GM19043 (cell line): Measurements from ENCODE around the gene LILRB1.
"Not testable (repeated sequence)": the region's sequence is repeated elsewhere in the genome, so short reads cannot be mapped to it uniquely, and the experiment has no call there.

Experiments
- ATAC-seq: cut with Tn5 transposase; IDR thresholded peaks from one replicate; pipeline ENCODE4 v1.9.1; 2021; ENCODE audit warnings: low read depth; ENCODE audit not compliant: unreplicated experiment

LILRB1 gene

DNA sequence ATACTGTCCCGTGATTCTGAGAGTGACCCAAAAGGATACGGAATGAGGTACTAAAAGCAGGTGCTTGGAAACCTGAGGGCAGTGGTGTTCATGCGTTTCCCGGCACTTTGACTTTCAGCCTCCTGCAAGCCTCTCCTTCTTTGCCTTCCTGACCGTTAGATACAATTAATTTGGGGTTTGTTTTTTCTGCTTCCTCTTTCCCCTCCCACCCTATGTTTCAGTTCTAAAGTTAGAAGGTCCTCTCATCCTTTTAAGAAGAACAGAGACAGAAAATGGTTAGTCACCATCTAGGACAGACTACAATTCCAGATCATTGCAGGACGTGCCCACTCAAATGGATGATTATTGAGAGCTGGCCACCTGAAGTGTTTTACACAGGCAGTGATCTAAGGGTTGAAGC lies 30.7 kb downstream of the LILRB1 start:
- no peak for ATAC-seq

DNA sequence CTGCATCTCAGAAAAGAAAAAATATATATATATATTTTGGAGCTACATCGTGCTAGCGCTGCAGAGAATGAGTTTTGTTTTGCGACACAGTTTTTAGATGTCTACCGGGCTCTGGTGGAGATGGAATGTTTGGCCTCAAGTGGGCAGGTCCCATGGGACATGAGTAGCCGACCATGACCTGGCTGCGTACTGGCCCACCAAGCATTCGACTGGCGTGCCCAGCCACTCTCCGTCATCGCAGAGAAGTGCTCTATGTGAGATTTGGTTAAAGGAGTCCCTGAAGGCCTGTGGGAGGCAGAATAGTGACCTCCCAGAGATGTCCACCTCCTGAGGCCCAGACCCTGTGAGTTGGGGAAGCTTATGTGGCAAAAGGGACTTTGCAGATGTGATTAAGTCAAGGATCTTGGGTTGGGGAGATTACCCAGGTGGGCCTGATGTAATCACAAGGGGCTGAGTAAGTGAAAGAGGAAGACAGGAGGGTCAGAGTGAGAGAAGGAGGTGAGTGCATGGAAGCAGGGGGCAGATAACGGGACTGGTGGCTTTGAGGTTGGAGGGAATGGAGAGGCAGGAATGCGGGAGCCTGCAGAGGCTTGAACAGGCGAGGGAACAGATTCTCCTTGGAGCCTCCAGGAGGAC lies 31.7 kb downstream of the LILRB1 start:
- ATAC-seq, result no peak

DNA sequence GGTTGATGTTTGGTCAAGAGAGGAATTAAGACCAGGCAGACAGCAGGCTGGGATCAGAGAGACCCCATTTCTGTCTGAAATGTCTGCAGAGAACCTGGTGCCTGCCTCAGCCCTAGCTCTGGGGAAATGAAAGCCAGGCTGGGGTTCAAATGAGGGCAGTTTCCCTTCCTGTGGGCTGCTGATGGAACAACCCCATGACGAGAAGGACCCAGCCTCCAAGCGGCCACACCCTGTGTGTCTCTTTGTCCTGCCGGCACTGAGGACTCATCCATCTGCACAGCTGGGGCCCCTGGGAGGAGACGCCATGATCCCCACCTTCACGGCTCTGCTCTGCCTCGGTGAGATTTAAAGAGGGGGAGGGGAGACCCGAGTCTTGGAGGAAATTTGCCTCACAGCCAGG lies 32.4 kb downstream of the LILRB1 start, which contains the start of gene LILRB4:
TSS of gene LILRB4 (plus strand) at position 256 of the 400 bp plus-strand sequence. CDS start at position 305, 49 bp downstream.
- ATAC-seq, result no peak

DNA sequence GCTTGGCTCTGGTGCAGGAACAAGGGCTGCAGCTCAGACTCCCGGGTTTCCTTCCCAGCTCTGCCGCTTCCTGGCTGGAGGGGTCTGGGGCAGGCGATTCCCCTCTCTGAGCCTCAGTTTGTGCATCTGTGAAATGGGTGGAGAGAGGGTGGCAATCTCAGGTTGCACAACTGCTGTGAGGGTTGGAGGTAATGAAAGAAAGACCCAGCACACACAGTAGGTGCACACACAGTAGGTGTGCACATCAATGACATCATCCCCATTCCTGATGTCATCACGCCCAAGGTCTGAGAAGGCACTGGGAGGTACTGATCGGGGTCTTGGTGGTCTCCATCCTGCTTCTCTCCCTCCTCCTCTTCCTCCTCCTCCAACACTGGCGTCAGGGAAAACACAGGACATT lies 35.2 kb downstream of the LILRB1 start:
- ATAC-seq, result no peak

DNA sequence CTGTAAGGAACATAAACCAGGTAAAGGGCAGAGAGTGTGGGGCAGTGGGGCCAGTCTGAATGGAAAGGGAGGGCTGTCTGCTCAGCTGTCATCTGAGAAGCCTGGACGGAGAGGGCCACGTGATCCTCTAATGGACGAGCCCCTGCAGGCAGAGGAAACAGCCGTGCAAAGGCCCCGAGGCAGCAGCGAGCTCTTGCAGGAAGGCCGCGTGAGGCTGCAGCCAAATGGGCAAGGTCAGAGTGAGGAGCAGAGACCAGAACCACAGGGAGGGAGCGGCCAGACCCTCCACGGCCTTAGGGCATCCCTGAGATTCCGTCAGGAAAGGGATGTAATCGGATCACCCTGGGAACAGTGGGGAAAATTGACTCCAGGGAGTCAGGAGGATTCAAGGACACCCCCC lies 36.9 kb downstream of the LILRB1 start:
- ATAC-seq, result no peak

DNA sequence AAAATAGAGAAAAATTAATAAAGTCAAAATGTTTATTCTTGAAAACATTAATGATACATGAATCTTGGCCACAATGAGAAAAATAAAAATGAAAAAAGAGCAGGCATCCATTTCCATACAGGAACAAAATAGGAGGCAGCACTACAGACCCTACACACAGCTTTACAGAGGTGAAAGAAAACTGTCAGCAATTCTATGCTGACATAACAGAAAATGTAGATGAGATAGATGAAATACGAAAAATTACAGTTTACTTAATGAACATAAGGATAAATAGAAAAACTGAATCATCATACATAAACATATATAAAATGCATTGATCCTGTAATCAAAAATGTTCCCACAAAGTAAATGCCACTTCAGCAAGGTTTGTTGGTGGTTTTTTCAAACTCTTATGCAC lies 38.1 kb downstream of the LILRB1 start:
- no peak for ATAC-seq

DNA sequence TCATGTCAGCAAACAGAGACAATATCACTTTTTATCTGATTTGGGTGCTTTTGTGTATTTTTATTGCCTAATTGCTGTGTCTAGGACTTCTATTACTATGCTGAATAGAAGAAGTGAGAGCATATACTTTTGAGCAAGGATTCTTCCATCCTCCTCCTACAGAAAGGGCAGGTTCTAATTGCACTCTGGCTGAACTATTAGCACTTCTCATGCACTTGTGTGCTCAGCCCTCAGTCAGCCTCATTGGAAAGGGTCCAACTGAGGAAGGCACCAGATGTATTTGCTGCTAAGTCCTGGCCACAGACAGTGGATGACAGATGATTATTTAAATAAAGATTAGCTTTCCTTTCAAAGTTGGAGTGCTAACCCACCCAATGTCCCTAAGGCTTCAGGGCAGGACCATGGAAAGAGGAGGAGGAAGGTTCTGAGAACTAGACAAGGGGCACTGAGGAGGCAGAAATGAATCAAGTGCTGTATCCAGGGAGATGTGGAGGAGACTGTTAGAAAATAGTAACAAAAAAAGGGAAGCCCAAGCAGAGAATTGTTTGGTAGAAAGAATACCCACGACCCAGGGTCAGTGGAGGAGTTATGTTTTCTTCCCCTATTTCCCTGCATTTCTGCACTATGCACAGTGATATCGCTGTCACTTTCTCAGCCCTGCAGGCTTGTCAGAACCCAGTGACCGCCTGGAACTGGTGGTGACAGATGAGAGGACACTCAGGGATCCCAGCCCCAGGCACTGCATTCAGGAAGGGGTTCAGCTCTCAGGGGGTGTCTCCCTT lies 40.5 kb downstream of the LILRB1 start:
- no peak for ATAC-seq

DNA sequence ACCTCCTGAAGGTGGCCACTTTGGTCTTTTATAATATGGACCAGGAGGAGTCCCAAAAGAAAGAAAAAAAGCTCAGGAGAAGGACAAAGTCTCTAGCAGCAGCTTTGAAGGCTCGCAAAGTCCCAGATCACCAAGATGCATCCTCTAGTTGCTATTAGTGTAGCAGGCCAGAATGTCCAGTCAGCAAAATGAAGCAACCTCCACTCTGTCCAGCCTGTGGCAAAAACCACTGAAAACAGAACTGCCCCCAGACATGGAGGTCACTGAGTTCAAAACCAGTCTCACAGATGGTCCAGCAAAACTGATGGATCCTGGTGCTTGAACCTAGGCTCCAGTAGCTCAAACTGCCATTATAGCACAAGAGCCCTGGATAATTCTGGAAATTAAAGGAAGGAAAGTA lies 42.9 kb downstream of the LILRB1 start:
- ATAC-seq, result no peak

DNA sequence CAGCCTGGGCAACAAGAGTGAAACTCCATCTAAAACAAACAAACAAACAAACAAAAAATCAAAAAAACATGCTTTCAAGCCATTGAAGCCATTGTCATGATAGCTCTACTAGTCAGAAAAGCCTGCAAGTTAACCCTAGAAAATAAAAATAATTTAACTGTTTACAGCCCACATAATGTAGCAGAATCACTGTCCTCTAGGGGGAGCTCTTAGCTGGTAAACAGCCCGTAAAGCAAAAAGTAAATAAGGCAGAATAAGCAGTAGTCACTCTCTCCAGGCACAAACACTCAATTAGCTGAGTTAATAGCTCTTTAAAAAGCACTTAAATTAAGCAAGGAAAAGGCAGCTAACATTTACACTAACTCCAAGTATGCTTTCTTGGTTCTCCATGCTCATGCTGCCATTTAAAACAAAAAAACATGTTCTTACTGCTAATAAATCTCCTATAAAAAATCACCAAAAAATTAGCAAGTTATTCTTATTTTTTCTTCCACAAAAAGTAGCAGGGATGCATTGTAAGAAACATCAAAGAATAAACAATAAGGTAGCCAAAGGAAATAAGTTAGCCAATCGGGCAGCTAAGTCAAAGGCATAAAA lies 43.8 kb downstream of the LILRB1 start:
- no peak for ATAC-seq

DNA sequence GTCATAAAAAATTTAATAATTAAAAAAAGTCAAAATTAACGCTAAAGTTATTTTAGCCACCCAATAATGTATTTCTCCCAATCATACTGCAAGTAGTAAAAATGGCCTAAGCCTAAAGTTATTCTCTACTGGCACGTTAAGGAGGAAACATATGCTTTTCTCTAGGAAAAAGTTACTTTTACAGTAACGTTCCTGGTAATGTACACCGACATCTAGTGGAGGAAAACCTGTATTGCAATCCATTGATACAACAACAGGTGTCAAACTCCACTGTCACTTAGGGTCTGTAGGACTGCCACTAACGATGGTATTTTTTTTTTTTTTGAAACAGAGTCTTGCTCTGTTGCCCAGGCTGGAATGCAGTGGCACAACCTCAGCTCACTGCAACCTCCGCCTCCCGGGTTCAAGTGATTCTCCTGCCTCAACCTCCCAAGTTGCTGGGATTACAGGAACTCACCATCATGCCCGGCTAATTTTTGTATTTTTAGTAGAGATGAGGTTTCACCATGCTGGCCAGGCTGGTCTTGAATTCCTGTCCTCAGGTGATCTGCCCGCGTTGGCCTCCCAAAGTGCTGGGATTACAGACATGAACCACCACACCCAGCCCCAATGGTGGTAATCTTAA lies 46.0 kb downstream of the LILRB1 start:
- ATAC-seq, result not testable (repeated sequence)

DNA sequence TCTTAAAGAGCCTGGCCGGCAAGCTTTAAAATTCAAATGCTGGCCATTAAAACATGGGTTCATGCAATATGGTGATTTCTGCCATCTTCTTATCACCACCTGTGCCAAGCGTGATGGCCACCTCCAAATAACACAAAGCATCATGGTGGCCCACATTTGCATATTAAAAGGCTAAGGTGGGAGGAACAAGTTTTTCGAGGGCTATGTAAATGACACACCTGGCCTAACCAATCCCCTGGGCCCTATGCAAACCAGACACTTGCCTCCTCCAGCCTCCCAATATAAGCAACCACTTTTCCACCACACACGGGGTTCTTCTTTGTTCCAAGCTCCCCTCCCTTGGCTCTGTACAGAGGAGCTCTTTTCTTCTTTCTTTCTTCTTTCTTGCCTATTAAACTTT lies 46.9 kb downstream of the LILRB1 start:
- no peak for ATAC-seq

DNA sequence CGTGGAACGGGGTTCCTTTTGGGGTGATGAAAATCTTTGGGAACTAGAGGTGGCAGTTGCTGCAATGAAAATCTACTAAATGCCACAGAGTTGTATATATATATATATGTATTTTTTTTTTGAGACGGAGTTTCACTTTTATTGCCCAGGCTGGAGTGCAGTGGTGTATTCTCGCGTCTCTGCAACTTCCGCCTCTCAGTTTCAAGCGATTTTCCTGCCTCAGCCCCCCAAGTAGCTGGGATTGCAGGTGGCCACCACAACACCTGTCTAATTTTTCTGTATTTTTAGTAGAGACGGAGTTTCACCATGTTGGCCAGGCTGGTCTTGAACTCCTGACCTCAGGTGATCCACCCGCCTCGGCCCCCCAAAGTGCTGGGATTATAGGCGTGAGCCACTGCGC lies 51.3 kb downstream of the LILRB1 start:
- not testable (repeated sequence) for ATAC-seq

DNA sequence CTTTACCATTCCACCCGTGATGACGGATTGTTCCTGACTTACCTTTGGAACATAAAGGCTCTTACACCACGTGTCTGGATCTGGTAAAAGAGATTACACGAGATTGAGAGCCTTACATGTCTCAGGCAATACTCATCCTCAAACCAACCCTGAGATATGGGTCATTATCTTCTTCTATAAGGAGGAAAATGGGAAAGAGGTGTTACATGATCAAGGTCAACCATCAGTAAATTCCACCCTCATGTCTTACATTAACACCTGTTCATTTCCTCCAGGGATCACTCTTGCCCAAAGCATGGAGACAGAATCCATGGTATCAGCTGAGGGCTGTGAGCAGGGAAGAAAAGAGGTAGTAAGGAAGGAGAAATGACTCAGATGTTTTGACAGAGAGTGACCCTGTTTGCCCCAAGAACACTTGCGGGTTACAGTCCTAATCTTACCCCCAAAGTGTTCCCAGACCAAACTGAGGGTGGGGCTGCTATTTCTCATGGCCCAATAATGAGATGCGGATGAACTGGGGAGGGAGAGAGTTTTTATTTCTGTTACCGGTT lies 52.1 kb downstream of the LILRB1 start:
- no peak for ATAC-seq

DNA sequence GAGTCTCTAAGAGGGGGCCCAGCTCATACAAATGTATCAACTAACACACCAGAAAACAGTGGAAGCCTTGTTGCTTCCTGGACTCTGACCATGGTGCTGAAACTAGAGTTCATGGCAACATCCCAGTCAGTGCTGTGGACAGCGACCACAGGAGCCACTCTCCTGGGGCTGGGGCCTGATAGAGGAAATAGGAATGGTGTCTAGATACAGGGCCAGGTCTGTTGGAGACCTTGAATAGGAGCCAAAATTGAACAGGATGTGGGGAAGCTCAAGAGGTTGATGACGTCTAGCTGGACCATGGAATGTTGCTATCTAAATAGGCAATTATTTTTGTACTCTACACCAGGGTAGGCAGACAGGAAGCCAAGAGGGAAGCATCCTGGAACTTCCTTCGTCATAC lies 54.2 kb downstream of the LILRB1 start:
- ATAC-seq, result no peak
